GM18909 (cell line): Measurements from ENCODE around the gene POLD4.

Experiments
- ATAC-seq: cut with Tn5 transposase; IDR thresholded peaks from one replicate; pipeline ENCODE4 v1.9.1; 2021; ENCODE audit warnings: mild to moderate bottlenecking; ENCODE audit not compliant: unreplicated experiment, poor library complexity

Gene POLD4

DNA sequence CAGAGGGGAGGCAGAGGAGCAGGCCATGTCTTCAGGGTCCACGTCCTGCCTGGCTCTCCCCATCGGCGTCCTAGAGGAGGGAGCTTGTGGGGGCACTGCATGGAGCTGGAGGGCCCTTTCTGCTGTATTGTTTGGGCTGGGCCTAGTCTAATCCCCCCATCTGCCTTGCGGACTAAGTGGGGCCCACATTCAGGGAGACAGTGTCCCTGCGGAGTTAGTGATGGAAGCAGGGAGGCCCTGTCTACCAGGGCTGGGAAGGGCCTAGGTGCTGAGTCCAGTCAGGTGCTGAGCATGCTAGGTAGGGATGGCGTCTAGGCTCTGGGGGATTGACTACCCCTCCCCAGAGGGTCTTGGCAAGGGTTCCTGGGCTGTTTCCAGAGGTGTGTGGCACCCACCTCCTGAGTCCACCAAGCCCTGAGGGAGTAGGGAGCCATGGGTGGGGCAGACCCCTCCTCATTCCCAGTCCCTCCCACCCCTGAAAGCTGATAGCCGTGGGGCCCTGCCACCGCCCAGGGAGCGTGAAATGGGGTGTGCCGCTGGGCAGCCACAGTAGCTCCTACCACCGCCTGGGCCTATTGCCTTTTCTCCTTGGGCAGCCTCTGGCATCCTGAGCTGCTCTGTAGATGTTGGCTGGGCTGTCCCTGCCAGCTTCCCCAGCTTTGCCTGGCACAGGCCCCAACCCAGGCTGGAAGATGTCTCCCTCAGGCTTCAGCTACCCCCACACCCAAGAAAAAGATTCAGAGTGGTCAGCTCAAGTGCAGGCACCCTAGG, 1.9 kb upstream of the POLD4 start:
- no peak for ATAC-seq

DNA sequence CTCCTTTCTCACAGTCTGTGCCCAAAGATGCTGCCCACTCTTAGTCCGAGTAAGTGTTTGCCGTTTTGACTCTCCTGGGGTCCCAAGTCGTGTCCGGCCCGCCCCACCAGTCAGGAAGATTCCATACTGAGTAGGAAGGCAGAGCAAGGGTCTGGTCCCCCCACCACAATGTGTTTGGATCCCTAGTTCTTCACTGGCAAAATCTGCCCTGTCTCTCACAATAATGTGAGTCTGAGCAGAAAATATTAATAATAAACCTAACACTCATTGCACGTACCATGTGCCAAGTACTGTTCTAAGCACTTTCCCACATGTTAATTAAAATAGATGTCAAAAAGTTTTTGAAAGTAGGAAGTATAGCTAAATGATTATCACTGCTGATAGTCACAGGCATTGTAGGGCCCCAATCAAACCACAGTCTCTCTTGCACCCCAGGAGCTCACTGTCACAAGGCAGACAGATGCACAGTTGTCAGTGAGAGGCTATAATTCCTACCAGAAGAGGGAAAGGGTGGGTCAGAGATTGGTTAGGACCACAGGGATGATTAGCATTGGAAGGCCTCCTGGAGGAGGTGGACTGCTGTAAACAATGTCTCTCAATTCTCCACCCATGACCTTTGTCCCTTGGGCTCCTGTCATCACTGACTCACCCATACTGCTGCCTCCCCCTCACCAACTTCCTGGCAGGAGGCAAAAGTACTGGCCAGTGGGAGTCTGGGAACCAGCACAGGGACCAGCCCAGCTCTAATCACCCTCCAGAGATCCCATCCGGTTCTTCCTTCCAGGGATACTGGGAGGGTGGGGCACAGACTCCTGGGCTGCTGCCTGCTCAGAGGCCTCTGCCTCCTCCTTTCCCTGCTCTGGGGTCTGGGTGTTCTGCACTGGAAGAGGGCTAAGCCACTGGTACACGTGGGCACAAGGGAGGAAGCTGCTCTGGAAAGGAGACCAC, 1.0 kb upstream of the POLD4 start:
- peak; percentile 3 for ATAC-seq

DNA sequence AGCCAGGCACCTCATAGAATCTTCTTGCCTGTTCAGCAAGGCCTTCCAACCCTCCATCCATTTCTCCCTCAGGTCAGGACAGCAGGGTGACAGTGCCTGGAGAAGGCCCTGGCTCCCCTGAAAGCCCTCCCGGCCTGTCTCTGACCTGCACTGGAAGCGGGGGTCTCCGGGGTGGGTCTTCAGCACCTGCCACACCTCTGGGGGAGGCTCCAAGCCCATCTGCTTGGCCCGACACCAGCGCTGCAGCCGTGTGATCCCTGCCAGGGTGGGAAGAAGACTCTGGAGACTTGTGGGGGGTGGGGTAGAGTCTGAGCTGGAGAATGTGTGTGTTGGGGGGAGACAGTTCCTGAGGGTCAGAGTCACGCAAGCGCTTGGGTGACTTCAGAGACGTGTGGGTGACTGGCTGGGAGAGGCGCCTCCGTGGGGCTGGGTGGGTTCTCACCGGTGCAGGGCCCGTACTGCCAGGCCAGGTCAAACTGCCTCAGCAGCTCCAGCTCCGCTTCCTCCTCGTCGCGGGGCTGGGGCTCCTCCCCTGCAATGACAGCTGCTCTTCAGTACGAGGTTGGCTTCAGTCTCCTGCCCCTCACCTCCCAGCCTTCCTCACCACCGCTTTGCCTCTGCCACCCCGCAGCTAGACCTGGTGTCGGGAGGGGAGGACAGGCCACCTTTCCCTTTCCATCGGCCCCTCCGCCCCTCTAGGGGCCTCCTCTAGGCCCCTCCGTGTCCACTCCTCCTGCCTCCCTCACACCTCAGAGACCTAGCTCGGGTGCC, 615 bp downstream of the POLD4 start:
- ATAC-seq, result peak; percentile 13

DNA sequence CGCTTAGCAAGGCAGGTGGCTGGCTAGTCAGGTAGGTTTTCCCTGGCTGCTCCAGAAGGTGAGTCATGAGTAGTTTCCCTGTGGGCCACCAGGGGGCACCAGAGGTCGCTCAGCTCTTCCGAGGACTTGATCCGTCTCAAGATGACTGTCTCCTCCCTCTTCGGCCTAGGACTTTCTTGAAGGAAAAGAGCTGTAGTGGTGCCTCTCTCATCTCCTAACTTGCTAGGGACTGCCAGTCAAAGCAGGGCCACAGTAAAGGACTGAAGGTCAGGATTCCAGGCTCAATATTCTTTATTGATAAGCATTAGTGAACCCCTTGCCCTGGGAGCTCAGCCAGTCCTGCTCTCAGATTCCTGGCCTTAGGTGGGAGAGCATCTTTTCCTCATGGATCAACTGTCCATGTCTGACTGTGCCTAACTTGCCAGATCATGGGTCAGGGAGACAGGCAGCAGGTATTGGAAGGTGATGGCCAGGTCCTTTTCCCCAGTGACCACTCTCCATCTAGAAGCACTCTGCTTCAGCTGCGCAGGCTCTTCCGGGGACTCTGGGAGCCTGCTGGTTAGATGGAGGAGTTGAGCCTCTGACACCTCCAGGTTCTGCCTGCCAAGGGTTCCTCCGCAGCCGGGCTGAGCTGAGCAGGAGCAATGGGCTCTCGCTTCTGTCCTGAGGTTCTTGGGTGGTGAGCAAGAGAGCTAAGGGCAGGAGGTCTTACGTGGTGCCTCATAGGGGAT, 1.9 kb downstream of the POLD4 start:
- no peak for ATAC-seq

DNA sequence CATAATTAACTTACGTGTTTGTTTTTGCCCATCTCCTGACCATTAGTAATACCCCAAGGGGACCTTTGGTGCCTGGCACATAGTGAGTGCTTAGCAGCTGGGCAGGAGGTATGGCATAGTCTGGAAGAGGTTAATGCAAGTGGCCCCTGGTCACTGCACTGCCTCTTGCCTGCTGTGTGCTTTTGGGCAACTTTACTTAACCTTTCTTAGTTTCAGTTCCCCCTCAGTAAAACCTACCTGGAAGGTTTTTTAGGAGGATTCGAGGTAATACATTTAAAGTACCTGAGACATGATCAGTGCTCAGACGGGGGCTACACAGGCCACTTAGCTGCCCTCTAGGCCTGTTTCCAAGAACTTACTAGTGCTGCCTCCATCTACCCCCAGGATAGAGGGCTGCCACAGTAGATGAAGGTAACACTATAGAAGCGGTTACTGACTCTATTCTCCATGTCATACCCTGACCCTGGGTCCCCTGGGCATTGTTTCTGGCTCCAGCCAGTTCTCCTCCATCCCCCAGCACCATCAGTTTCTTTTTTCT, 3.3 kb downstream of the POLD4 start:
- ATAC-seq, result no peak

DNA sequence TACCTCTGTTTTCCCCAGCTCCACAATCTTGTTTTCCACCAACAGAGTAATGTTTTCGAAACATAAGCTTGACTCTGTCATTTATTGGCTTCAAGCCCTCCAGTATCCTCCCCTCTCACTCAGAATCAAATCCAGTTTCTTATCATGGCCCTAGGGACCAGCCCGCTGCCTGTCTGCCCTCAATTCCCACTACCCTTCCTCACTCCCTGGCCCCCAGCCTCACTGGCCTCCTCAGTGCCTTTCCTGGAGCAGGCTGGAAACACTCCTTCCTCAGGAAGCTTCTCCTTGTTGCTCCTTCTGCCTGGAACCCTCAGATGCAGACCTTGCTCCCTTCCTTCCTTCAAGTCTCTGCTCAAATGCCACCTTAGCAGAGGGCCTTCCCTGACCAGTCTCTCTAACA, 3.9 kb downstream of the POLD4 start:
- ATAC-seq, result no peak

DNA sequence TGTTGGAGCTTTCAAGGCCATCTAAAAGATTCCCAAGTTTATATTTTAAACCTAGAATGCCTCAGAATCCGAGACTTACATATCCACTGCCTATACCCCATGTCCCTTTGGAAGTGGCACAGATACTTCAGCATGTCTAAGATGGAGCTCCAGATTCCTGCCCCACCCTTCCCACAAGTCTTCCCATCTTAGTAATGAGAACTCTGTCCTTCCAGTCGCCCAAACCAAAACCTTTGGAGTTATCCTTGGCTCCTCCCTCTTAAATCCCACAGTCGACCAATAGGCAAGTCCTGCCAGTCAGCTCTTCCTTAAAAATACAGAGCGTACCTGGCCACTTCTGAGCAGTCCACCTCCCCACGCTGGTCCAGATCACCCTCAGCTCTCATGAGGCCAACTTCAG, 4.3 kb downstream of the POLD4 start:
- ATAC-seq, result no peak

DNA sequence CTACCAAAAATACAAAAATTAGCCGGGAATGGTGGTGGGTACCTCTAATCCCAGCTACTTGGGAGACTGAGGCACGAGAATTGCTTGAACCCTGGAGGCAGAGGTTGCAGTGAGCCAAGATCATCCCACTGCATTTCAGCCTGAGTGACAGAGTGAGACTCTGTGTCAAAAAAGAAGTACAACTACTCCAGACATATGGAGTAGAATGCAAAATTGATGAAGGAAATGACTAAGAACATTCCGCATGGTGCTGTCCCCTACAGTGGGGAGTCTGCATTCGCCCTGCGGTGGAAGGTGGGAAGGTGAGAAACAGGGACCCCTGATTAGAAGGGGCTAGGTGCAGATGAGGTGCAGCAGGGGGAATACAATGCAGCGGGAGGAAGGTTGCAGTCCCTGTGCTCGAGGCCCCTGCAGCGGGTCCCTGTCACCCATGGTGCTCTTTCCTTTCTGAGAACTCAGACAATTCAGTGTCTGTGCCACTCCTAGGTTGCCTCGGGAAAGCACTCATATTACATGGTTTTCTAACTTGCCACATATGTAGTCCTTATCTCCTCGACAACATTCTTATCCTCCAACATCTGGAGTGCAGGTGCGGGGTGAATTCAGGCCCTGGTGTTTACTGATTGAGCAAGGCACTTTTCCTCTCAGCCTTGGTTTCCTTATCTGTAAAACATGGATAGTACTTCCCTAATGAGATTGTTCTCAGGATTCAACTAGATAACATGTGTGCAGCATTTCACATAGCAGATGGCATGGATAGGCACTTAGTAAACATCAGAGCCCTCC, 5.2 kb downstream of the POLD4 start:
- ATAC-seq, result no peak

DNA sequence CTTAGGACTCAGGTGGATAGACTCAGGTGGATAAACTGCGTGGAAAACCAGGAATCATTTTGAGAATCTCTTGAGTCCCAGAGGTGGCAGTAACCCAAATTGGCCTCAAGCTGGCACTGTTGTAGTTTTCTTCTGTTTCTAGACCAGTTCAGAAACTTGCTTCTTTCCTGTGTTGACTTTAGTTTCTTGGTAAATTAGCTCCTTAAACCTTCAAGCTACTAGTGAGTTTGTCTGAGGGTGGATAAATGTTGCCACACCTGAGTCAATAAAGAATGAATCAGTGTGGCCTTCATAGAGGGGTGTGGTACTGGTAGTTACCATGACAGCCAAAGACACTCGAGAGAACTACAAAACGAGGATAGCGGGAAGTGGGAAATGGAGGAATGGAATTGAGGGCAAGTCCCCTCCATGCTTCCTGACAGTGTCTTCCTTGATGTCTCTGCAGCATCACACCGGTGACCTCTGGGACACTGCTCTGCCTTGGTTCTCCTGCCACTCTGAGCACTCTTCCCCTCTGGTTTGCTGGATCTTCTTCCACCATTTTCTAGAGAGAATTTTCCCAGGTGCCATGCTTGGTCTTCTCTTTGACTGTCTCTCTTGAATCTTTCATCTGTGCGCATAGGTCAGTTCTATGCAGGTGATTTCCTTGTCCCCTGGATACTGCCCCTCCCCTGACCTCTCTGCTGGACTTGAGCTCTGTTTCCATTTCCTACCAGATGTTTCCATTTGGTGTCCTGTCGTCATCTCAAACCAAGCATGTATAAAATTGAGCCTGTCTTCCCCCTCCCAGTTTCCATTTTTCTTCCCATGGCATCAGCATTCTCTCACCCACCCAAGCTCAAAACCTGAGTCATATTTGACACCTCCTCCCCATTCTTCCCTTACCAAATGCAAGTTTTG, 7.2 kb downstream of the POLD4 start:
- no peak for ATAC-seq

DNA sequence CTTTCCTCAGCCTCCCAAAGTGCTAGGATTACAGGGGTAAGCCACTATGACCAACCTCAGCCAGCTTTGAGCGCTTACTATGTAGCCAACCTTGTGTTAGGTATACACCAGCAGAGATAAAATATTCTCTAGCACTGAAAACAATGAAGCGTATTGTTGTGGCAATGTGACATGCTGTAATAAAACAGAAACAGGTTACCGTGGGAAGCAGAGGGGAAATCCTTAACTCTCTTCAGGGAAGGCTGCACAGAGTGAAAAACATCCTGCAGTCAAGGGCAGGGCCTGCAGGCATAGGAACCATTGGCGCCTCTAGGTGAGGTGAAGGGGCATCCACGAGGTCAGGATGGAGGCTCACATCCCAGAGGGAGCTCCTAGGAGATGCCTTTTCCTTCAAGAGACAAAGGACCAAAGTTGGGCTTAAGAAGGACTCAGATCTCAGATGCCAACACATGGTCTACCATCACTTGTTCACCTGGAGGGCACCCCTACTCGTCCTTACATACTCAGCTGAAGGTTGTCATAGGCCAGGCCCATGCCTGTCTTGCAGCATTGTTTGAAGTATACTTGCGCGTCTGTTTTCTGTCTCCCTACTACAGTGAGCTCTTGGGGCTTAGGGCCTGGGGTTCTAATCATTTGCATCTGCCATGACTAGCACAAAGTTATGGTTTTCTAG, 8.0 kb downstream of the POLD4 start:
- no peak for ATAC-seq

DNA sequence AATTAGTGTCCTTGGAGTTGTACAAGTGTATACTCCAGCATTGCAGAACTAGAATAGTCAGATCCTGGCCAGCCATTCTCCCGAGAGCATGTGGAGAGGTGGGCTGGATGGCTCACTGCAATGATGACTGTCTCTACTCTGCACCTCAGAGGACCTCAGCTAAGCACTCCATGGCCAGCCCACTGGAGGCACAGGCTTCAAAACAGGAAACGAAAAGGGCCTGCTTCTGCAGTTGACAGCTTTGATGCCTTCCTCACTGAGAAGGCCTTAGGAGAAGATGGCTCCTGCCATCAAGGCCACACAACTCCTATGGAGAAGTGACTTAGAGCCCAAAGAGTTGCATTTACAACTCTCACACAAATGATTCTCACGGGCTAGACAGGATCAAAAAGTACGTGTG, 9.1 kb downstream of the POLD4 start:
- no peak for ATAC-seq

DNA sequence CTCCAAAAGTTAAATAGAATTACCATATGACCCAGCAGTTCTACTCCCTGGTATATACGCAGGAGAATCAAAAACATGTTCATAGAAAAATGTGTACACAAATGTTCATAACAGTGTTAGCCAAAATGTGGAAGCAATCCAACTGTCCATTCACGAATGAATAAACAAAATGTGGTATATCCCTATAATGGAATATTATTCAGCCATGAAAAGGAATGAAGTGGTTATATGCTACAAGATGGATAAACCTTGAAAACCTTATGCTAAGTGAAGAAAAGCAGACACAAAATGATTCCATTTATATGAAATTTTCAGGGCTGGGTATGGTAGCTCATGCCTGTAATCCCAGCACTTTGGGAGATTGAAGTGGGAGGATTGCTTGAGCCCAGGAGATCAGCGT, 16.1 kb downstream of the POLD4 start:
- no peak for ATAC-seq

DNA sequence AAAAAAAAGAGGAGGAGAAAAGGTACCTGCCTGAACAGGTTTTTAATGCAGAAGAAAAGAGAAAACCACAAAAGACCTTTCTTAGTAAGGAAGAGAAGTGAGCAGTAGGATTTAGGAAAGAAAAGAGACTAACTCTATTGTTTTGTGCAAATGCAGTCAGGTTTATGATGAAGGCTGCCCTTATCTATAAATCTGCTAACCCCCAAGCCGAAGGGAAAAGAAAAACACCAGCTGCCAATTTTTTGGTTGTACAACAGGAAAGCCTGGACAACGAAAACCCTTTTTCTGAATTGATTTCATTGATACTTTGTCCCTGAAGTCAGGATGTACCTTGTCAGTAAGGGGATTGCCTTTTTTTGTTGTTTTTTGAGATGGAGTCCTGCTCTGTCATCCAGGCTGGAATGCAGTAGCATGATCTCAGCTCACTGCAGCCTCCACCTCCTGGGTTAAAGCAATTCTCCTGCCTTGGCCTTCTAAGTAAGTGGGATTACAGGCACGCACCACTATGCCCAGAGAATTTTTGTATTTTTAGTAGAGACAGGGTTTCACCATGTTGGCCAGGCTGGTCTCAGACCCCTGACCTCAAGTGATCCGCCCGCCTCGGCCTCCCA, 21.2 kb downstream of the POLD4 start:
- no peak for ATAC-seq

DNA sequence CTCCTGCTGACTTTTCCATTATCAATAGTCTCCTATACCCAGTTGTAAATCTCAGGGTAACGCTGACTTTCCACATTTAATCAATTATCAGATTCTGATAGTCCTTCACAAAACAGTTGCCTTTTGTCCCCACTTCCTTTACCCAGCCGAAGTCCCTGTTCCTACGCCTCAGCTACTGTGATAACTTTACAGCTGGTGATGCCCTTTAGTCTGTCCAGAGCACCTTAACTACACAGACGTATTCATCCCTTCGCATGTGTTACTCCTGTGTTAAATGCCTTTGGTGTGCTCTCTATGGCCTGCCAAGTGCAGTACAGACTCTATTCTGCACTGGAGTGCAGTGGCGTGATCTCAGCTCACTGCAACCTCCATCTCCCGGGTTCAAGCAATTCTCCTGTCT, 29.8 kb downstream of the POLD4 start:
- no peak for ATAC-seq

DNA sequence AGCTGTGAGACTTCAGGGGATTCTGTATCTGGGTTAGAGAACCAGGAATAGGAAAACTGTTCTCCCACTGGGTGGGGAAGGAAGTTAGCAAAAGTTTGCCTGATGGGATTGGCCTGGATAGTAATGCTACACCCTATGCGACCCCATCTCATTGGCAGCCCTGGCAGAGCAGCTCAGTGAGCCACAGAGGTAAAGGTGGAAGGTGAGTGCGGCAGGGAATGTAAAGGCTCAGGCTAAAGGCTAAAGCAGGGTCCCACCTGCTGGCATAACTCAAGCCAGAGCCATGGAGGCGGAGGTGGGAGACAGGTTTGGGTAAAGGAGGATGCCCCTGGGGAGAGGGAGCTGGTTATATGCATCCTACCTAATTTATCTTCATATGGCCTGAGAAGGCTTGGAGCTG, 31.3 kb downstream of the POLD4 start:
- no peak for ATAC-seq

DNA sequence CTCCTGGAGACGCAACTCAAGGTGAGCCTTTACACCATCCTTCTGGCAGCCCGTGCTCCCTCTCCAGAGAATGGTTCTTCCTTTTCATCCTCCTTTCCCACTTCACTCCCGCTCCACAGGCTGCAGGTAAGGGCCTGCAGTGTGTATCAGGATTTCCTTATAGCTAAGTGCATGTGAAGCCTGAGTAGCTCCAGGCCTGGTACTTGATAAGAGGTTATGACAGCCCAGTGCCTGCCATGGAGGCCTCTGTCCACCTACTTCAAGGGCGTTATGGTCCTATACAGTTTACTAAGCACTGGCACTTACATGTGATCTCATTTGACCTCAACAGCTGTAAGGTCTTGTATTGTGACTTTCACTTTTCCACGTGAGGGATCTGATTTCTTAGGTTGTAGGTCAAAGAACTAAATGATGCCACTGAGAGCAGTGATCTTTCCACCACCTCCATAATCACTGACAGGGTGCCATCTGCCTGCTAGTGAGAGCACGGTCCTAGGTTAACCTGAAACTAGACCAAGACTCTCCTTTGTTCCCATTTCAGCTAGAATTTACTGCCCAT, 32.0 kb downstream of the POLD4 start:
- ATAC-seq, result no peak

DNA sequence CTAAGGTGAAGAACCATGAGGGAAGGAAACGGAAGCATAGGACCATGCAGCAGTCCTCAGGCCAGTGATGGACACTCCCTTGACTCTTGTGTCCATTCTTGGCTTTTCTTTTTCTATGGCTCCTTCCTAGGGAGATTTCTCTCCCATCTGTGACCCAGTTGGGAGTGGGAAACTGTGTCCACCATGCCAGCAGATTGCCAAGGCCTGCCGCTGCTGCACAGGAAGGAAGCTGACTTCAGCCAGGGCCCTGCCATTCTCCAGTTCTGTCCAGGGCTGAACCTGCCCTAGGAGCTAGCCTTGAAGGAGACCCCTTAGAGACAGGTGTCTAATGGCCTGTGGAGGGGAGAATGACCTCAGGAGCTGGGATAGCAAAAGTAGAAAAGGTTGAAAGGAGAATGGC, 32.7 kb downstream of the POLD4 start:
- ATAC-seq, result no peak
